HG03575 (cell line): ENCODE measurements around the gene ZNF140.

Experiments
- ATAC-seq: cut with Tn5 transposase; IDR thresholded peaks from one replicate; pipeline ENCODE4 v1.9.1; 2021; ENCODE audit not compliant: unreplicated experiment, insufficient number of reproducible peaks, low FRiP score; ENCODE audit errors: extremely low read depth

Gene ZNF140

DNA sequence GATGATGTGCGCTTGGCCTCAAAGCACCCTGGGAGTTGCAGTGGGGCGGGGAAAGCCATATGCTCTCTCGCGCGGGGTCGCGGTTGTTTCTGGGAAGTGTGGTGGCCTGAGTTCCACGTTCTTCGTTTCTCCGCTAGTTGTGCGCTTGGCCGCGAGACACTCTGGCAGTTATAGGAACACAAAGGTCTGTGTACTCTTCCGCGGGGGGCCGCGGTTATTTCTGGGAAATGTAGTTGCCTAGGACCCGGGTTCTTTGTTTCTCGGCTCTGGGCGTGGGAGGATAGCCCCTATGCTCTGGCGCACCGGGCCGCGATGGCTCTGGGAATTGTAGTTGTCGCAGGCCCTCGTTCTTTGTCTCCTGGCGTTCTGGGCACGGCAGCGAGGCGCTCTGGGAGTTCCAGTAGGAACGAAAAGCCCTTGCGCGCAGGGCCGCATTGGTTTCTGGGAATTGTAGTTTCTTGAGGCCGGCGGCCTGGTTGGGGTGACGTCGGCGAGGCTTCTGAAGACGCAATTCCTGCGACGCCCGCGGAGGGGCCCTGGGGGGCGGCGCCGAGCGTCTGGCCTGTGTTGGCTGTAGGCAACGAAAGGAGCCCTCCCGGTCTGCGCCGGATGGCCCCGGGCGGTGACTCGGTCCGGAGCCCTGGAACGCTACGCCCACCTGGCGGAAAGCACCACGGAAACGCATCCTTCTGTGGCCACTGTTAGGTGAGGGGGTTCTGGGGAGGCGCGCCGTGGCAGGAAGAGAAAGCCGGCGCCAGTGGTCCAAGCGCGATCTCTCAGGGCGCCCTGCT, at the start of gene ZNF140:
ZNF140 (plus strand) TSS at position 556 of the 791 bp plus-strand sequence. CDS start 398 bp downstream, outside the sequence.
- peak; percentile 29 for ATAC-seq

DNA sequence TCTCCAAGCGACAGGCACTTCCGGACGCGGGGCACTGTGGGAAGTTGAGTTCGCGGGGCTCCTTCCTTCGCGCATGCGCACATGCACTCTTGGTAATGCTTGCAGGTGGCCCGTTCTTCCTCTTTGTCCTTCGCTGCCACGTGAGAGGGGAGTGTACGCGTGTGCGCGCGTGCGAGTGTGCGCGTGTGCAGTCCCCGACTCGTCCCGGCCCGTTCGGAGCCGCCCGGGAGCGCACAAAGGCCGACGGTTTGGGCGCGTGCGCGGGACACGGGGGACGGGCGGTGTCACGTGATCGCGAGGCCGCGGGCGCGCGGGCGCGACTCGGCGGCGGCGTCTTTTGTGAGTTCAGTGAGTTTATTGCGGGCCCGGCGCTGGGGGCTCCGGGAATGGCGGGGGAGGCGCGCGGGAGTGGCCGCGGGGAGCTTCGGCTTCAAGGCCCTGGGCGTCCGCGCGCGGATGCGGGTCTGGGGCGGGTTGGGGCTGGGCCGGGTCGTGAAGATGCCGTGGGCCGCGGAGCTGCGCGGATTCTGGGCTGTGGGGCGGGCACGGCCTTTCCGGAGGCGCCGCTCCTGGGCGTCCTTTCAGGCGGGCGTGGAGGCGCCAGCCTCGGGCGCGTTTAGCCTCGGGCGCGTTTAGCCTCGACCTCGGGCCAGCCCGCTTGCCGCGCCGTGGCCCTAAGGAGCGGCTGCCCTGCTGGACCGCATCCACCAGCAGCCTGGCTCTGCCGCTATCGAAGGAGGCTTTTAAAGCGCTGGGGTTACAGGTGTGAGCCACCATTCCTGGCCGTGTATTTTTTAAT, 43.3 kb upstream of the ZNF140 start, which contains the start of gene ZNF84:
ZNF84 (plus strand) TSS at position 303 of the 799 bp plus-strand sequence. CDS start 3,959 bp downstream, outside the sequence.
- peak; percentile 74 for ATAC-seq

DNA sequence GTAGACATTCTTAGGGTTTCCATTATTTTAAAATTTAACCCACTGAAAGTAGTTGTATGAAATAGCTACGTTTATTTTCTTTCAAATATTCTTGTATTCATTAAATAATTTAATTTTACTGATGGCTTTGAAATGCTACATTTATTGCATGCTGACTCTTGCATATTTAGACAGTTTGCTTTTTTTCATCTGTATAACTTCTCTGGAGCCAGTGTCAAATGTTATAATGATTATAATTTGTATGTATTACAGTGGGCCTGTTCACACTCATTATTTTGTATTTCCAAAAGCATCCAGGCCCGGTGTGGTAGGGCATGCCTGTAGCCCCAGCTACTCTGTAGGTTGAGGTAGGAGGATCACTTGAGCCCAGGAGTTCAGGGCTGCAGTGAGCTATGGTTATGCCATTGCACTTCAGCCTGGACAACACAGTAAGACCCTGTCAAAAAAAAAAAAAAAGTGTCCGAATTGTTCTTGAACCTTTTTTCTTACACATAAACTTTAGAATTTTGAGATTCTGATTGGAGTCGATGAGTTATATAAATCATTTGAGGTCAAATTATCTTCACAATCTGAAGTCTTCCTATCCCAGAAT, 42.5 kb upstream of the ZNF140 start:
- ATAC-seq: no peak

DNA sequence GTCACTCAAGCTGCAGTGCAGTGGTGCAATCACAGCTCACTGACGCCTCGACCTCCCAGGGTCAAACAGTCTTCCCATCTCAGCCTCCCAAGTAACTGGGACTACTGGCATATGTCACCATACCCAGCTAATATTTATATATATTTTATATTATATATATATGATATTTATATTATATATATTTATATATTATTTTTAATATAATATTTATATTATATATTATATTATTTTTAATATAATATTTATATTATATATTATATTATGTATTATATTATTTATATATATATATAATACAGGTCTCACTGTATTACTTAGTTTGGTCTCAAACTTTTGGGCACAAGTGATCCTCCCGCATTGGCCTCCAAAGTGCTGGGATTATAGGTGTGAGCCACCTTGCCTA, 34.0 kb upstream of the ZNF140 start:
- no peak for ATAC-seq

DNA sequence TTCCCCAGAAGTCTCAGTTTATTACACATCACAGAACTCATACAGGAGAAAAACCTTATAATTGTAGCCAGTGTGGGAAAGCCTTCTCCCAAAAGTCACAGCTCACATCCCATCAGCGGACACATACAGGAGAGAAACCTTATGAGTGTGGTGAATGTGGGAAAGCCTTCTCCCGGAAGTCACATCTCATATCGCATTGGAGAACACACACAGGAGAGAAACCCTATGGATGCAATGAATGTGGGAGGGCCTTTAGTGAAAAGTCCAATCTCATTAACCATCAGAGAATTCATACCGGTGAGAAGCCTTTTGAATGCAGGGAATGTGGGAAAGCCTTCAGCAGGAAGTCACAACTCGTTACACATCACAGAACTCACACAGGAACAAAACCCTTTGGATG, 23.3 kb upstream of the ZNF140 start:
- ATAC-seq: no peak

DNA sequence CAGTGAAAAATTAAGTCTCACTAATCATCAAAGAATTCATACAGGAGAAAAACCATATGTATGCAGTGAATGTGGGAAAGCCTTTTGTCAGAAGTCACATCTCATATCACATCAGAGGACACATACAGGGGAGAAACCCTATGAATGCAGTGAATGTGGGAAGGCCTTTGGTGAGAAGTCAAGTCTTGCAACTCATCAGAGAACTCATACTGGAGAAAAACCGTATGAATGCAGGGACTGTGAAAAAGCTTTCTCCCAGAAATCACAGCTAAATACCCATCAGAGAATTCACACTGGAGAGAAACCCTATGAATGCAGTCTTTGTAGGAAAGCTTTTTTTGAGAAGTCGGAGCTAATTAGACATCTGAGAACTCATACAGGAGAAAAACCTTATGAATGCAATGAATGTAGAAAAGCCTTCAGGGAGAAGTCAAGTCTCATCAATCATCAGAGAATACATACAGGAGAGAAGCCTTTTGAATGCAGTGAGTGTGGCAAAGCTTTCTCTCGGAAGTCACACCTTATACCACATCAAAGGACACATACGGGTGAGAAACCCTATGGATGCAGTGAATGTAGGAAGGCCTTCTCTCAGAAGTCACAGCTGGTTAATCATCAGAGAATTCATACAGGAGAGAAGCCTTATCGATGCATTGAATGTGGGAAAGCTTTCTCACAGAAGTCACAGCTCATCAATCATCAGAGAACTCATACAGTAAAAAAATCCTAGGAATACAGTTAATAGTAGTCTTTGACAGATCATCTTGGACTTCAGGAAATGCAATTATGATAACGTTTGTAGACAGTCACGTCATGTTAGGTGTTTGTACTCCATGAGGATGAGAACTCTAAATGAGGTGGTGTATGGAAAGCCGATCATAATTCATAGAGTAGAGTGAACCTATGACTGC, 22.3 kb upstream of the ZNF140 start:
- ATAC-seq: no peak

DNA sequence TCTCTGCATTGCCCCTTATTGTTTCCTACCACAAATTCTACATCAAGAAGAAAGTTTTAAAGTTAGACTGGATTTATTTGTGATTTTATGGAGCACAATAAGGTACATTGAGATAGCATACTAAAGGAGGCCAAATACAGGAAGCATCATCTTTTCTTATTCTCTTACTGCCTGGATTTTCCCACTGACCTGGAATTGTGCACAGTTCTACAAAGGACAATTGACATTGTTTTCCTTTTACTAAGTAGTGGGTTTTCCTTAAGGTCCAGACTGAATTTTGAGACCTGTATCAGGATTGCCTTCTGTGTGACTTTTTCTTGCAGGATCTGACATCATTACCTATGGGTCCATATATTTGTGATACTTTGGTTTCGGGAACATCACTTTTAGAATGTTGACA, 18.8 kb upstream of the ZNF140 start:
- ATAC-seq: no peak

DNA sequence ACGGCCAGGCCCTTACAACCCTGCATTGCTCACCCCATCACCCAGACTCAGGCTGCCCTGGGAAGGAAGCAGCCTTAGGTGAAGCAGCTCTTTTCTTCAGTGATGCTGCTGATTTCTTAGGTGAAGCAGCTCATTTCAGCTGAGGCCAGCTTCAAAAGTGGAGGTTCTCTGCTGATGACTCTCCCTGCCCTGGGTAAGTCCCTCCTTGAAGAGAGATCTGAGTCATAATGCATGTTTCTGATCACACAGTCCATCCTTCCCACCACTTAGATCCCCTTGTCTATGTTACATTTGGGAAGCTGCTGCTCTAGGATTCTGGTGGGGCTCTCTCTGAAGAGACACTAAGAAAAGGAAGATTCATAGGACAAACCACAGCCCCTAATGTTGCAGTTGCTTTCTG, 17.2 kb upstream of the ZNF140 start:
- ATAC-seq: no peak

DNA sequence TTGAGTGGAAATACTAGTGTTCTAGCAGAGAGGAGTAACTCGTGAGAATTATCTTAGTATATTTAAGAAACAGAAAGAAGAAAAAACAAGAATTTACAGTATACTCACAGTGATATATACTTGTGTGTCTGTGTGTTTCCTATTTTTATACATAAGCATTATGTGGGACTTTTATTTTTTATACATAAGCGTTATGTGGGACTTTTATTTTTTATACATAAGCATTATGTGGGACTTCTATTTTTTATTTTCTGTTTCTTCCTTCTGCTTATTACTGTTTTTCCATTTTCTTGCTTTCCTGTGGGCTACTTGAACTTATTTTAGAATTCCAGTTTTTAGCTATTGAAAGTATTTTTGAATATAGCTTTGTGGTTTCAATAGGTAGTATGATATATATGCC, 6.9 kb upstream of the ZNF140 start:
- ATAC-seq: no peak

DNA sequence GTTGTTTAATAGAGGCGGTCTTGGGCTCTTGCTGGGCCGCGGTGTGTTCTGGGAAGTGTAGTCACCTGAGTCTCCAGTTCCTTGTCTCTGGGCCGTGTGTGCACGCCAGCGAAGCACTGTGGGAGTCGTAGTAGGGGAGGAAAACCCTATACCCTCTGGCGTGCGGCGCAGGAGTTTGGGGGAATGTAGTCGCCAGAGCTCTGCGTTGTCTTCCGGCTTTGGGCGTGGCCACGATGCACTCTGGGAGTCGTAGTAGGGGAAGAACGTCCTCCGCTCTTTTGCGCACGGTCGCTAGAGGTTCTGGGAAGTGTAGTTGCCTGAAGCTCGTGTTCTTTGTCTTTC, 726 bp upstream of the ZNF140 start:
- peak; percentile 47 for ATAC-seq

DNA sequence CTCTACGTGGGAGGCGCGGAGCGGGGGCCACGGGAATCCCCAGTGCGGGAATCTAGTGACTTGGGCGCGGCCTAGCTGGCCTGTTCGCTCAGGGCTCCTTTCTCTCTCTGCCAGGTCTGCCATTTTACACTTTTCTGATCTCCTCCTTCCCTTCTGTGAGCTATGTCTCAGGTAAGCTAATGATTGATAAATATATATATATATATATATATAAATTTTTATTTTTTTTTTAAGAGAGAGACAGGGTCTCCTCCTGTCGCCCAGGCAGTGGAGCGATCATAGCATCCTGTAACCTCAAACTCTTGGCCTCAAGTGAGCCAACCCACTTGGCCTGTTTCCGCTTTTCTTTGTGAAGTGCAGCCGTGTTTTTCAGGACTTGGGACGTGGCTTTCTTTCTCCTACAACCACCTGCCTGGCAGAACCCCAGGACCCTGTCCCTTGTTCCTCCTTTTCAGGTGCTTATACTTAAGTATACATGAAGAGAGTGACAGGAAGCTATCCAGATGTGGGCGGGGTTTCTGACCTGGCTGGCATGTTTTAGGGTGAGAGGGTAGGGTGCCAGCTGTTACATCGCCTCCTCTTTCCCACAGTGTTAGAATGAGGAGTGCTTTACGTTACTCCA, 547 bp downstream of the ZNF140 start:
- no peak for ATAC-seq

DNA sequence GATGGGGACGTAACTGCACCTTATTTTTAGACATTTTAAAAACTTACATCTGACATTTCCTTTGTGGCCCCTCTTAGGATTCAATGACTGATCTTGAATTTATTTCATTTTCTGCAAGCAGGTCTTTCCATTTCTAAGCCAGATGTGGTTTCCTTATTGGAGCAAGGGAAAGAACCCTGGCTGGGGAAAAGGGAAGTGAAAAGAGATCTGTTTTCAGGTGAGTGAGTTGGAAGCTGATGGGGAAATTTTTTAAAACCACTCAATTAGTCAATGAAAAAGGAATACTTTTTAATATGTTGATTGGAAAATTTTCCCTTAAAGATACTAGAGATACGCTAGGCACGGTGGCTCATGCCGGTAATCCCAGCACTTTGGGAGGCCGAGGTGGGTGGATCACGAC, 2.6 kb downstream of the ZNF140 start:
- no peak for ATAC-seq

DNA sequence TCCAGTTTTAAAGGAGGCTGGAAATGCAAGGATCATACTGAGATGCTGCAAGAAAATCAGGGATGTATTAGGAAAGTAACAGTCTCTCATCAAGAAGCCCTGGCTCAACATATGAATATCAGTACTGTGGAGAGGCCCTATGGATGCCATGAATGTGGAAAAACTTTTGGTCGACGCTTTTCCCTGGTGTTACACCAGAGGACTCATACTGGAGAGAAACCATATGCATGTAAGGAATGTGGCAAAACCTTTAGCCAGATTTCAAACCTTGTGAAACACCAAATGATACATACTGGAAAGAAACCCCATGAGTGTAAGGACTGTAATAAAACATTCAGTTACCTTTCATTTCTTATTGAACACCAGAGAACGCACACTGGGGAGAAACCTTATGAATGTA, 24.9 kb downstream of the ZNF140 start:
- no peak for ATAC-seq

DNA sequence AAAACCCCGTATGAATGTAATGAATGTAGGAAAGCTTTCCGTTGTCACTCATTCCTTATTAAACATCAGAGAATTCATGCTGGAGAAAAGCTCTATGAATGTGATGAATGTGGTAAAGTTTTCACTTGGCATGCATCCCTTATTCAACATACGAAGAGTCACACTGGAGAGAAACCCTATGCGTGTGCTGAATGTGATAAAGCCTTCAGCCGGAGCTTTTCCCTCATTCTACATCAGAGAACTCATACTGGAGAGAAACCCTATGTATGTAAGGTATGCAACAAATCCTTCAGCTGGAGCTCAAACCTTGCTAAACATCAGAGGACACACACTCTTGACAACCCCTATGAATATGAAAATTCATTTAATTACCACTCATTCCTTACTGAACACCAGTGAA, 25.5 kb downstream of the ZNF140 start:
- ATAC-seq: no peak

DNA sequence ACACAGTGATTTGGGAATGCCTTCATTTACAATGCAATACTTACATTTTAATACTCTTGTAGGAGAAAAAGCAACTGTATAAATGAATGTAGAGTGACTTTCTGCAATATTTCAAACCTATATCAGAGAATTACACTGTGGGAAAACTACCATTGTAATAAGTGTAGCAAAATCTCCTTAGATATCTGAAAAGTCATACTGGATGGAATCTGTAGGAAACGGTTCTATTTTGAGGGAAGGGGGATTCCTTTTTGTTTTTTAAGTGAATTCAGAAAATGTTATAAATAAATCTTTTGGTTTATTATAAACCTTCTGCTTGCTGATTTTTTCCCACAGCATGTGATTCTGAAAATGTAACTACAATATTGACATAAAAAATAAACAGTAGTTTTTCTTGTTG, 26.4 kb downstream of the ZNF140 start:
- ATAC-seq: no peak

DNA sequence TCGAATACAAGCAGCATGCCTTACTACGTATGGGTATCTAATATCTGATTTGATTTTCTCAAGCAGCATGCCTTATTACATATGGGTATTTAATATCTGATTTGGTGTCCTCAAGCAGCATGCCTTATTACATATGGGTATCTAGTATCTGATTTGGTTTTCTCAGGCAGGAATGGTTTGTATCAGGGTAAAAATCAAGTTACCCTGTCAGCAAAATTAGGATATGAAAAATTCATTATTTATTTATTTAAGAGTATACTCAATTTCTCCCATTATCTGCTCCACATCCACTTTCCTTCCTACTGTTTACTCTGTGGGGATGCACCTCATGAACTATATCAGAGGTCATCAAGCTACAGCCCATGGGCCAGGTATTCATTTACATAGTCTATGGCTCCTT, 27.4 kb downstream of the ZNF140 start:
- no peak for ATAC-seq

DNA sequence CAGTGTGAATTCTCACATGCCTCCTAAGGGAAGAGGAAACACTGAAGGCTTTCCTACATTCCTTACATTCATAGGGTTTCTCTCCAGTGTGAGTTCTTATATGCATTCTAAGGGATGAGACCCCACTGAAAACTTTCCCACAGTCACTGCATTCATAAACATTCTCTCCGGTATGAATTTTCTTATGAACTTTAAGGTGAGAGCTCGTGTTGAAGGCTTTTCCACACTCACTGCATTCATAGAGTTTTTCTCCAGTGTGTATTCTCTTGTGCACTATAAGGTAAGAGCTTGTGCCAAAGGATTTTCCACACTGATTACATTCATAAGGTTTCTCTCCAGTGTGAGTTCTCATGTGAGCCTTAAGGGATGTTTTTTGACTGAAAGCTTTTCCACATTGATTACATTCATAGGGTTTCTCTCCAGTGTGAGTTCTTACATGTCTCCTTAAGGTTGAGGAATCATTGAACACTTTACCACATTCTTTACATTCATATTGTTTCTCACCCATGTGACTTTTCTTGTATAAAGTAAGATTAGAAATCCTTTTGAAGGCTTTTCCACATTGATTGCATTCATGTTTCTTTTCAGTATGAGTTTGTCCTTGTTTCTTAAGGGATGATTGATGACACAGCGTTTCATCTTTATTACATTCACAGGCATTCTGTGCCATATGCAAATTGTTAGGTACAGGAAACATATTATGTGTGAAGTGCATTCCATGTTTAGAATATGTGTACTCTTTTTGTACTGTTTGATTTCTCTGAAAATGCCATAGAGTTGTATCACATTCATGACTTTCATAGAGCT, 39.9 kb downstream of the ZNF140 start:
- ATAC-seq: no peak

DNA sequence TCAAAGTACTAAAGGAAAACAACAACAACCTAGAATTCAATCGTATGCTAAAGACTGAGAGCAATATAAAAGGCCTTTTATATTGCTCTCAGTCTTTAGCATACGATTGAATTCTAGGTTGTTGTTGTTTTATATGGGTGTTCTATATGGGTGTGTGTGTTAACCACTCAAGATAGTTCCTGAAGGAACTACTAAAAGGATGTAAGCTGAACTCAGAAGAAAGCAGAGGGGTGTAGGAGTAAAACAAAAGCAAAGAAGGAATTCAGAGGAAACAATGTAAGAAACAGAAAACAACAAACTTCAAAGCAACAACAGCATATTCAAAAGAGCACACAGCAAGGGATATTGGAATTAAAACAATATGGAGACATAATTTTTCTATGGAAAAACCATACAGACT, 44.0 kb downstream of the ZNF140 start:
- ATAC-seq: no peak
